DMS114 treated with DMSO at 0.1 percent for 48 hours (cell line): ENCODE results near the gene HLA-DMB.

ENCODE experiments used
- DNase-seq: peaks from one replicate; lab custom pipeline; 2025; ENCODE audit not compliant: unreplicated experiment; lab: John Stamatoyannopoulos, UW

The HLA-DMB gene

GRCh38 chr6:32920715-32921114 lies 20.1 kb downstream of the HLA-DMB start:
- no peak for DNase-seq

DNA sequence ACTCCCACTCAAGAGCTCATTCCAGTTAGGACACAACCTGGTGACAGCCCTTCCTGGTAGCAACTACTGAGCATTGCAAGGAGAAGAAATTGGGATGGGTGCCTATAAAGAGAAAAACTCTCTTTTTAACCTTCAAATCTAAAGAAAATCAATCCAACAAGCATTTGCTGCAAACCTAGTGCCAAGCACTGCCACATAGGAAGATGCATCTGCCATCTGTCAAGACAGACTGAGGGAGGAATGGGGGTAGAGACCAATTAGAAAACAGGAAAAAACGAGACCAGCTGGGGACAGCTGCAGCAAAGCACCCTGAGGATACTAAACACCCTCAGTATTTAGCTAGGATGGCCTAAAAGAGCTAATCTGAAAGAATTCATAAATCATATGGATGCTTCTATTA lies 27.9 kb downstream of the HLA-DMB start:
- no peak for DNase-seq

- DNase-seq: no peak
Observed at GRCh38 chr6:32908897-32909296, 31.9 kb downstream of the HLA-DMB start.

DNA sequence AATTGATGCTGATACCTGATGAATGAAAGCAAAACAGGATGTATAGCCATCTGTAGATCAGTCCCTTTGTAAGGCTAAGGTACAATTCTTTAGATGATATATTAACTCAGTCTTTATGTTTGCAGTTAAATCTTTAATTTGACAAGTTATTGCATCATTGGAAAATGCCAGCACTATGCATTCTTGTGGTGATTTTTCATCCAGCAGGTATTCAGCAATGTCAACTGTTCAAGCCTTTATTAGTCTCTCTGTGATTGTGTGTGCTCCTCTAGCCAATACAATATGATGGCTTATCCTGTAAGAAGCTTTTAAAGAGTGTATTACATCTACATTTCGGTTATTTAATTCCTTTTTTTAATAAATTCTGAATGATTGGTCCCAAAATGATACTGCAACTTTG lies 34.3 kb downstream of the HLA-DMB start:
- DNase-seq: no peak

- DNase-seq: no peak
Observed at GRCh38 chr6:32905078-32905477, 35.8 kb downstream of the HLA-DMB start.

DNA sequence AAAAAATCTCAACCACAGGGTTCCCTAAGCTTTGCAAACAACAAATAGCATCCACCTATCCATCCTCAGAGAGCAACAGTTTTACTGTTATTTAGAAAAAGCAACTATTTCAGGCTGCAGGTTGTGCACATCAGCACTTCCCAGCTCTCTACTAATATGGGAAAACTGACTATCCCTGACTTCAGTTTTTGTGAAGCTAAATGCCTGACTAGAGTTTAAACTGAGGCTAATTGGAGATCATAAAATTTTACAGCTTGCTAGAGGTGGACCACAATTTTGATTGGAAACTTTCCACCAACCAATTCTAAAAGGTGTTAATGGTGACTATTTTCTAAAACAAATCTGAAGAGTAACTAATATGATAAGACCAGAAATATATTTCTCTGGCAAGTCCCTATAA lies 36.9 kb downstream of the HLA-DMB start:
- DNase-seq: no peak

DNA sequence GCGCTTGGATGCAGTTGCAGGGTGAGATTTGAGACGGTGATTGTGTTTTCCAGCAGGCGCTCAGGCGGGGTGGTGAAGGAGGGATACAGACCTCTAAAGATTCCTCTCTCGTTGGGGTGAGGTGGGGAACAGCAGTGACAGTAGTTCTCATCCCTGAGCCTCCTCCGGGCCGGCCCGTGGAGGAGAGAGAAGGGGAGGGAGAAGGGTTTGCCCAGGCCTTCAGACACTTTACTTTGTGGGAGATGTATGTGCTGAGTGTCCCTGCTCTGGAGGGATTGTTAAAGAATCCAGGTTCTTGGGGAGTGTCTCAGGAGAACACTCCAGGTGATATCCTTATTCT lies 45.9 kb downstream of the HLA-DMB start:
- DNase-seq: no peak

DNA sequence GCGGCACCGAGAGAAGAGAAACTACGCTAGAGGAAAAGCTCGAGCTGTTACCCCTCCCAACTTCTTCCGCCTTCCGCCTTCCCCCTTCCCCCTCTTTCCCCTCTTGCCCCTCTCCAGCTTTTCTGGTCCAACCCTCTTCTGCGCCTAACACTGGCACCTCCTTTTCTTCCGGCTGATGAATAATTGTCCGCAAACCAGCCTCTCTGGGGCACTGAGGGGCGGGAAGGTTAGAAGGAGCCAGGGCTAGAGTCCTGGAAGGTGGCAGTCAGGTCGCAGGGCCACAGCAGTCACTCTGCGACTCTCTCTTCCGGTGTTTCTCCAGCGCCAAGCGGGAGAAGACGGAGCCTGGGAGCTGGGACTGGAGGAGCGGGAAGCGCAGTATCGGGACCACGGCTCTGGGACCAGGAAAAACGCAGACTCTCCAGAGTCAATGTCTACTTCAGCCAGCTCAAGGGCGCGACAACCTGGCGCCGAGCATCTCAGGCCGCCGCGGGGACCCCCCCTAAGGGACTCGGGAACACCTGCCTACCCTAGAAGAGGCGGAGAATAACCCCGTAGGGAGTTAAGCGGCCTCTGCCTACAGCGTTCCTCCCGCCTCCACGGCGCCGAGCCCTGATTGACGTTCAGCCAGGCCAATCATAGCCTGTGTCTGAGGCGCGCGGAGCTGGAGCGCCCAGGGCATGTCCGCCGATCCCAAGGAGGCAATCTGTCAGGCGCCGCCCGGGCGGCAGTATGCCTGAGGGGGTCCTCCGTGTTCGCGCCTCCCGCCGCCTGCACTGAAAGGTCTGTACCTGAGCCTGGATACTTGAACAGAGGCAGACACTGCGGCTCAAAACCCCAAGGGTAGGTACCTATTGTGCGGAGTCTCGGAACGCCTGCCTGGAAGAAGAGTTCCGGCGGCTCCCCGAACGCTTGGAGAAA lies 46.5 kb downstream of the HLA-DMB start:
- peak; percentile 88 for DNase-seq

DNA sequence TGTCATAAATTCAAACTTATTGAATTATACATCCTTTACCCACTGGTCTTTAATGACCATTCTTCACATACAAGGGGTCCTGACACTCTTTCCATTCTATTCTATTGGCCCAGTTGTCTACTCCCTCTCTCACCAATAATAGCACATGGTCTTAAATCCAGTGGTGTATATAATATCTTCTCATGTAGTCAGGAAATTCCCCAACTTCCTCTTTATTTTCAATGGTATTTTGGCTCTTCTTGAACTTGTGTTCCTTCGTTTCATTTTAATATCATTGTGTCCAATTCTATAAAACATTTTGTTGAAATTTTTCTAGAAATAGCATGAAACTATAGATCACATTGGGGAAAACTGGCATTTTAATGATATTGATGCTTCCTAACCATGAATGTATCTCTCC lies 50.0 kb downstream of the HLA-DMB start:
- DNase-seq: no peak

DNA sequence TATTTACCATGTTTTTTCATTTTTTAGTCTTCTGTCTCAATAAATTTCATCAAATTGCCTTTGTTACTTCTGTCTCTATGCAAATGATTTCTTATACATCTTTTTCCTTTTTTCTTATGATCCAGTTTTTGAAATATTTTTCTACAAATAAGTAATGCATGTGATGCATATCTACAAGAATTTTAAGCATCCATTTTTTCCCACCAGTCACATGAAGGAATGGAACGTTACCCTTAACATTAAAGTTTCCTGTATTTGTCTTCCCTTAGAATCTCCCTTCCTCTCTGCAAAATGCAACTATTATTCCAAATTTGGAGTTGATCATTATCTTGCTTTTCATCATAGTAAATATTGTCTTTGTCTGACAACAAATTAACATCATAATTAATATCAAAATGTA lies 51.3 kb downstream of the HLA-DMB start:
- no peak for DNase-seq

- DNase-seq: no peak
Observed at GRCh38 chr6:32888576-32888975, 52.3 kb downstream of the HLA-DMB start.

DNA sequence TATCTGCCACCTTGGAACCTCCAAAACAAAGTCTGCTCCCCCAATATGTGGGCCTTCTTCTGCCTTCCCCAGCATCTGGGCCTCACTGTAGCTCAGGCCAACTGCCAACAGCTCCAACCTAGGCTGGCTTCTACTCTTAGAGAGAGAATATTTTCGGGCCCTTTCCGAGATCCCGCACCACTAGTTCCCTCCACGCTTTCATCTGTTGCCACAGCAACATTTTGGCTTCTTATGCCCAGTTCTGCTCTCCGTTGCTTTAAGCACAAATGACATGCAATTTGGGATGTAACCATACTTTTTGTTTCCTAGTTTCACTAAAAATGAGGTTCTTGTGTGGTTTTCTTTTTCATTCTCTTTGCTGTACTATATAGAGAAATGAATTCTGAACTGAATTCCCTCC lies 53.2 kb downstream of the HLA-DMB start:
- no peak for DNase-seq

DNA sequence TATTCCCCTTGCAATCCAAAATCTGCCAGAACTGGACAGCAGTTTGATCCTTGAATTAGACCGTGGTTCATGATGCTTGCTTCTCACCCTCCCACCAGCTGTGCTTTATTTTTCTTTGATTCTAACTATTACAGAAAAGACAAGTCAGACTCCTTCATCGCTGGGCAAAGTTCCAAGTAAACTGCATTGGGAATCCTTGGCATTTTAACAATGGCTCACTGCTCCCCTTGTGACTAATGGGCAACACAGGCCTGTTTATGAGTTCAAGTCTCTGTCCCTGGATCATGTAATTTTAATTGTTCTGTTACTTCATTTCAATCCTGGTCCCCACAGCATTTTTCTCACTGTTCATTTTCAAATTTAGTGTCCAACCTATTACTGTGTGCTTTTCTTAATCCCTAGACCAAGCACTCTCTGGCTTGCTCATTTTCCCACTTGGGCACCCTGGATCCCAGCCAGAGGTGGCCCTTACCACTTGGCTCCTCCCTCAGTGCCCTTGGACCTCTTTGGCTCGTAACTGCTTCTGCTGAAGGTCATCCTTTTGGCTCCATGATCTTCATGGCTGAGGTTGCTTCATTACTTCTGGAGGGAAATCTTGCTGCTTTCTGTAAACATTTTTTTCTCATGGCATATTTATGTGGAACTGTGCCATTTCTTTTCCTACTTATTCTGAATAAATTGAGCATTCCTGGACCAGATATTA lies 54.0 kb downstream of the HLA-DMB start:
- DNase-seq: no peak

GRCh38 chr6:32885698-32886286 lies 55.0 kb downstream of the HLA-DMB start:
- DNase-seq: peak; percentile 79
